ENCODE results near the gene ETV6.

GRCh38 chr12:11863478-11863906, 214.0 kb downstream of the ETV6 start:
- TF ChIP-seq CTCF (IDR thresholded peaks at IDR 0.05), result no peak
- TF ChIP-seq REST (IDR thresholded peaks at IDR 0.05; ENCODE audit: insufficient read depth in 1 of 2, low read depth in 2 of 2, low read length in 1 of 2), result no peak

All from Panc1 (cell line).